ENCODE data around the gene TOX3. TPM values are rescaled to one million over a fixed set of nuclear protein-coding genes. Genes with fewer than 3 reads are reported as not detected.

TOX3 gene
- total and polyA plus RNA-seq, 2 of the 8 experiments (the other 6 are each of a cell fraction or from before 2014, with no cell fraction given), result 16.7 to 31.2 TPM

GRCh38 chr16:52473096-52473495 lies 73.8 kb downstream of the TOX3 start:
- Histone ChIP-seq H3K56ac (replicated peaks; ENCODE audit: insufficient read length, low read depth, low read length) (no peak overlapping the region), H3K79me2 (ENCODE audit: control insufficient read depth in 1 of 2, insufficient read depth in 2 of 2, low read length in 2 of 2) (peaks cover 0 to 68% of the 10 kb centered on the region in 2 experiments; a peak in 3 of 4 replicates), H2BK20ac (ENCODE audit: low read length) (no peak overlapping the region), H3K4me3 (ENCODE audit: extremely low read depth in 1 of 4, insufficient read depth in 2 of 4, low read depth in 3 of 4, low read length in 4 of 4) (no peak overlapping the region), H3K9ac (replicated peaks in 1 of 4; ENCODE audit: extremely low read depth in 1 of 4, low read depth in 3 of 4, low read length in 3 of 4) (no peak overlapping the region), H3K36me3 (ENCODE audit: control insufficient read depth in 2 of 4, insufficient read depth in 4 of 4, low read length in 3 of 4) (peaks cover 0 to 7% (median 0%) of the 10 kb centered on the region in 4 experiments; a peak in 2 of 8 replicates), H2BK5ac (ENCODE audit: low read depth, low read length) (no peak overlapping the region), H3K4ac (replicated peaks; ENCODE audit: insufficient read length, low read depth, low read length) (no peak overlapping the region), H4K20me1 (replicated peaks in 1 of 2; ENCODE audit: control insufficient read depth in 1 of 2, insufficient read depth in 2 of 2, low read length in 2 of 2) (peaks cover 0 to 2% of the 10 kb centered on the region in 2 experiments), H3K27ac (ENCODE audit: low read depth, low read length) (no peak overlapping the region), H3K79me1 (ENCODE audit: low read depth, low read length) (peaks cover under 1% of the 10 kb centered on the region; the same call in 1 of the 2 replicates), H3K27me3 (replicated peaks in 1 of 4; ENCODE audit: control insufficient read depth in 3 of 4, extremely low read depth in 1 of 4, insufficient read depth in 3 of 4, low read length in 3 of 4) (no peaks in the 10 kb centered on the region), H2AK5ac (ENCODE audit: low read depth, low read length) (no peak overlapping the region), H4K91ac (replicated peaks; ENCODE audit: insufficient read length, low read length) (no peak overlapping the region), H2AFZ (ENCODE audit: low read length) (no peak overlapping the region), H2BK12ac (ENCODE audit: low read depth, low read length) (no peak overlapping the region), H3K4me1 (replicated peaks in 1 of 4; ENCODE audit: control insufficient read depth in 3 of 4, insufficient read depth in 4 of 4, low read length in 3 of 4) (peaks cover 2 to 15% (median 7%) of the 10 kb centered on the region in 4 experiments; a peak in 3 of 7 replicates), H3K9me3 (ENCODE audit: insufficient read depth in 2 of 2, low read depth in 1 of 2, low read length in 1 of 2) (no peaks in the 10 kb centered on the region), H4K8ac (ENCODE audit: extremely low read depth, insufficient read depth, low read length) (no peak overlapping the region), H2BK15ac (ENCODE audit: low read length) (no peak overlapping the region), H2BK120ac (replicated peaks; ENCODE audit: low read depth, low read length) (no peak overlapping the region), H4K5ac (ENCODE audit: insufficient read length, low read depth, low read length) (no peak overlapping the region), H3K18ac (ENCODE audit: extremely low read depth, low read length) (no peak overlapping the region), H3K23me2 (ENCODE audit: low read depth, low read length) (no peaks in the 10 kb centered on the region), H3K14ac (ENCODE audit: insufficient read length) (no peak overlapping the region), H3K23ac (ENCODE audit: insufficient read length) (no peak overlapping the region), H3K4me2 (ENCODE audit: insufficient read depth in 1 of 2, low read depth in 2 of 2, low read length in 2 of 2) (no peak overlapping the region)
- CTCF ChIA-PET (ENCODE audit: partially characterized antibody), result no interaction called here
- DNase-seq (ENCODE audit: low read depth in 1 of 2, low spot score in 2 of 2) (no peak), FAIRE-seq (no peak)
- 85% methylated on average over 5 of the region's 5 CpGs; no CpG with 5 or more reads in 1 of the 2 experiments for WGBS, 2 experiments (ENCODE audit: extremely low coverage in 1 of 2, insufficient coverage in 1 of 2, insufficient read length in 1 of 2, insufficient replicate concordance in 2 of 2, low coverage in 1 of 2, low lambda C conversion rate in 2 of 2, missing lambda C conversion rate in 1 of 2)
- POLR2A ChIA-PET (ENCODE audit: partially characterized antibody), result interaction anchor here (1.3 kb wide), 1 partner anchor 9 kb away, joined by 3 read pairs; no protein-coding TSS in a partner anchor
- TF ChIP-seq CEBPB (IDR thresholded peaks at IDR 0.05; ENCODE audit: low read depth, low read length), result no peak
- no peak for TF ChIP-seq EZH2 (IDR thresholded peaks at IDR 0.05; ENCODE audit: low read depth, low read length, severe bottlenecking)
- no peak for TF ChIP-seq USF2 (IDR thresholded peaks at IDR 0.05; ENCODE audit: low read length)
- no peak for TF ChIP-seq SP4 (IDR thresholded peaks at IDR 0.05; ENCODE audit: low read length)
- no peak for TF ChIP-seq HDAC2 (IDR thresholded peaks at IDR 0.05; ENCODE audit: borderline replicate concordance in 1 of 2, low read depth in 2 of 2, low read length in 2 of 2)

Data from H1 (cell line).